ENCODE measurements around the gene ENTPD1.
"Not testable (repeated sequence)": the region's sequence is repeated elsewhere in the genome, so short reads cannot be mapped to it uniquely, and the experiment has no call there.

The ENTPD1 gene

GRCh38 chr10:95756041-95756761 lies at the start of gene ENTPD1:
ENTPD1 (plus strand) TSS chr10:95756163; CDS start chr10:95756240, 77 bp downstream.
- DNase-seq = peak in 18 of 56 donors; percentile 1 to 39 (median 10)

- DNase-seq = no peak
Measured at GRCh38 chr10:95706573-95706972, 49.4 kb upstream of the ENTPD1 start.

- DNase-seq = no peak
Measured at GRCh38 chr10:95706990-95707389, 49.0 kb upstream of the ENTPD1 start.

GRCh38 chr10:95711492-95711891 lies 44.5 kb upstream of the ENTPD1 start:
- DNase-seq = no peak

GRCh38 chr10:95716466-95716865 lies 39.5 kb upstream of the ENTPD1 start:
- no peak for DNase-seq

GRCh38 chr10:95716866-95717265 lies 39.1 kb upstream of the ENTPD1 start:
- no peak for DNase-seq

GRCh38 chr10:95720745-95721144 lies 35.2 kb upstream of the ENTPD1 start:
- DNase-seq = not testable (repeated sequence)

GRCh38 chr10:95722496-95722895 lies 33.5 kb upstream of the ENTPD1 start:
- DNase-seq = not testable (repeated sequence)

GRCh38 chr10:95728526-95728925 lies 27.4 kb upstream of the ENTPD1 start:
- DNase-seq = no peak

GRCh38 chr10:95729323-95730055 lies 26.5 kb upstream of the ENTPD1 start:
- no peak for DNase-seq

GRCh38 chr10:95730233-95730632 lies 25.7 kb upstream of the ENTPD1 start:
- no peak for DNase-seq

GRCh38 chr10:95732907-95733306 lies 23.1 kb upstream of the ENTPD1 start:
- DNase-seq = not testable (repeated sequence)

- no peak for DNase-seq
Measured at GRCh38 chr10:95739056-95739455, 16.9 kb upstream of the ENTPD1 start.

- DNase-seq = peak in 2 of 56 donors; percentile 2 to 3
Measured at GRCh38 chr10:95741807-95742467, 14.0 kb upstream of the ENTPD1 start.

GRCh38 chr10:95742485-95742884 lies 13.5 kb upstream of the ENTPD1 start:
- peak in 1 of 56 donors; percentile 2 for DNase-seq

GRCh38 chr10:95742962-95743535 lies 12.9 kb upstream of the ENTPD1 start:
- no peak for DNase-seq

- no peak for DNase-seq
Measured at GRCh38 chr10:95745501-95745900, 10.5 kb upstream of the ENTPD1 start.

- DNase-seq = no peak
Measured at GRCh38 chr10:95748349-95748748, 7.6 kb upstream of the ENTPD1 start.

- peak in 18 of 56 donors; percentile 1 to 44 (median 10) for DNase-seq
Measured at GRCh38 chr10:95755511-95756004, 405 bp upstream of the ENTPD1 start.

- DNase-seq = peak in 1 of 56 donors; percentile 0
Measured at GRCh38 chr10:95756809-95757684, 1.1 kb downstream of the ENTPD1 start.

All from amygdala (tissue), 56 donors.